Trophoblast cell (in vitro differentiated cells and primary cell): Measurements from ENCODE around the gene CAMKK1.
"Not testable (repeated sequence)": the region's sequence is repeated elsewhere in the genome, so short reads cannot be mapped to it uniquely, and the experiment has no call there.

ENCODE experiments used
- DNase-seq, 2 donors: peaks; one replicate each; pipeline ENCODE4 v3.0.0-alpha.2; 2016
- H2AFZ ChIP-seq: 2 replicates; pipeline ENCODE4 v1.6.1; 2013; ENCODE audit warnings: low read length, moderate library complexity, mild to moderate bottlenecking; ENCODE audit not compliant: insufficient read depth, poor library complexity
- H2AK5ac ChIP-seq: 2 replicates; pipeline ENCODE4 v1.6.1; 2013; ENCODE audit warnings: mild to moderate bottlenecking, low read length
- H2BK120ac ChIP-seq: 2 replicates; pipeline ENCODE4 v1.6.1; 2013; ENCODE audit warnings: low read length, mild to moderate bottlenecking, moderate library complexity; ENCODE audit not compliant: insufficient read depth, poor library complexity
- H2BK12ac ChIP-seq: 2 replicates; pipeline ENCODE4 v1.6.1; 2013; ENCODE audit warnings: mild to moderate bottlenecking, low read length, moderate library complexity
- H2BK5ac ChIP-seq: 2 replicates; pipeline ENCODE4 v1.6.1; 2013; ENCODE audit warnings: low read length, low read depth, moderate library complexity, mild to moderate bottlenecking; ENCODE audit not compliant: poor library complexity
- H3K14ac ChIP-seq: 2 replicates; pipeline ENCODE4 v1.6.1; 2013; ENCODE audit warnings: mild to moderate bottlenecking, low read length
- H3K18ac ChIP-seq: 2 replicates; pipeline ENCODE4 v1.6.1; 2013; ENCODE audit warnings: mild to moderate bottlenecking, low read length
- H3K23ac ChIP-seq: 2 replicates; pipeline ENCODE4 v1.6.1; 2013; ENCODE audit warnings: low read length
- H3K27ac ChIP-seq: 2 replicates; pipeline ENCODE4 v1.5.1; 2013; ENCODE audit warnings: low read depth, mild to moderate bottlenecking, inconsistent platforms, low read length, moderate library complexity
- H3K27me3 ChIP-seq: 2 replicates; pipeline ENCODE4 v1.6.1; 2013; ENCODE audit warnings: inconsistent platforms, mild to moderate bottlenecking, low read length, moderate library complexity; ENCODE audit not compliant: insufficient read depth
- H3K36me3 ChIP-seq, 2 experiments: 1 replicate in 1 of 2; 2 replicates in 1 of 2; pipeline ENCODE4 v1.6.1; 2013; ENCODE audit warnings: low read length in 2 of 2, mild to moderate bottlenecking in 2 of 2, moderate library complexity in 1 of 2; ENCODE audit not compliant: insufficient read depth in 2 of 2, control insufficient read depth in 1 of 2
- H3K4ac ChIP-seq: 2 replicates; pipeline ENCODE4 v1.6.1; 2013; ENCODE audit warnings: low read depth, mild to moderate bottlenecking, low read length, moderate library complexity
- H3K4me1 ChIP-seq, 2 experiments: 1 replicate in 1 of 2; 2 replicates in 1 of 2; pipeline ENCODE4 v1.6.1; 2013; ENCODE audit warnings: low read length in 2 of 2, mild to moderate bottlenecking in 2 of 2, moderate library complexity in 1 of 2; ENCODE audit not compliant: insufficient read depth in 2 of 2, control insufficient read depth in 1 of 2
- H3K4me2 ChIP-seq: 2 replicates; pipeline ENCODE4 v1.6.1; 2013; ENCODE audit warnings: inconsistent platforms, mild to moderate bottlenecking, low read length, moderate library complexity
- H3K4me3 ChIP-seq: 2 replicates; pipeline ENCODE4 v1.5.1; 2013; ENCODE audit warnings: mild to moderate bottlenecking, low read depth, low read length, inconsistent platforms
- H3K79me1 ChIP-seq: one replicate; pipeline ENCODE4 v1.6.1; 2013; ENCODE audit warnings: low read length
- H3K79me2 ChIP-seq: 2 replicates; pipeline ENCODE4 v1.6.1; 2013; ENCODE audit warnings: low read length, mild to moderate bottlenecking; ENCODE audit not compliant: control insufficient read depth, insufficient read depth, poor library complexity
- H3K9ac ChIP-seq: 2 replicates; pipeline ENCODE4 v1.6.1; 2013; ENCODE audit warnings: mild to moderate bottlenecking, low read length
- H3K9me3 ChIP-seq: 2 replicates; pipeline ENCODE4 v1.6.1; 2013; ENCODE audit warnings: low read depth, mild to moderate bottlenecking, control low read depth, inconsistent platforms, low read length; ENCODE audit not compliant: insufficient read depth
- H4K12ac ChIP-seq: 2 replicates; pipeline ENCODE4 v1.6.1; 2013; ENCODE audit warnings: low read depth, mild to moderate bottlenecking, low read length, moderate library complexity
- H4K8ac ChIP-seq: 2 replicates; pipeline ENCODE4 v1.6.1; 2013; ENCODE audit warnings: low read depth, mild to moderate bottlenecking, low read length, moderate library complexity
- H4K91ac ChIP-seq: one replicate; pipeline ENCODE4 v1.6.1; 2013; ENCODE audit warnings: low read depth, mild to moderate bottlenecking, low read length, moderate library complexity
- WGBS: extraction: QIAGEN DNeasy Blood & Tissue Kit; methylation state at CpG from one replicate; pipeline ENCODE4 v1.1.7; 2013; ENCODE audit warnings: missing lambda C conversion rate; ENCODE audit not compliant: insufficient read length, insufficient coverage; ENCODE audit errors: extremely low coverage; 5-methylcytosine and 5-hydroxymethylcytosine counted together

The CAMKK1 gene

DNA sequence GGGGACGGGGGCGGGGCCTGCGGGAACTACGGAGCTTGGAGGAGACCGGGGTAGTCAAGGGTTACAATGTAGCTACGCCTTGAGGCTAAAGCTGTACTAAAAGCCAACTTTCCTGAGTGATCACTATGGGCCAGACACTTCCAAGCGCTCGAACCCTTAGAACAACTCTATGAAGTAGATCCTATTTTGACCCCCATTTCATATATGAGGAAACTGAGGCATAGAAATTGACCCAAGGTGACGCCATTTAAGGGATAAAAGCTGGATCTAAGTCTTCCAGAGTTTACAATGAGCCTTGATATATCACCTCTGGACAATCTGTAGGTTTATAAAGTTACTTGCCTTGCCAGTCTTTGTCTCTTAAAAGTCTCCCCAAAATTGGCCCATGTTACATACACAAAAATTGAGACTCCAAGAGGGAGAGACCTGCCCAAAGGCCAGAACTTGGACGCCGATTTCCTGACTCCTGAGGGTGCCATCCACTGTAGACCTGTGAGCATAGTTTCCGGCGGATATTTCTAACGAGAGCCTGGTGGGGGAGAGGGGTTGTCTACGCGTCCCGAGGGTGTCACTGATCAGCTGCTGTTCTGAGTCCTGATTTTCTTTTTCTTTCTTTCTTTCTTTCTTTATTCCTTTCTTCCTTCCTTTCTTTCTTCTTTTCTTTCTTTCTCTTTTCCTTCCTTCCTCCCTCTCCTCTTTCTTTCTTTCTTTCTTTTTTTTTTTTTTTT lies 46.3 kb downstream of the CAMKK1 start:
- Histone ChIP-seq H4K12ac (no peak overlapping the region), H2AFZ (no peak overlapping the region), H3K9ac (no peak overlapping the region), H2BK5ac (peak overlapping the region; percentile 19), H3K79me2 (peaks cover 9% of the 10 kb centered on the region), H3K27me3 (no peaks in the 10 kb centered on the region), H3K4me2 (peak overlapping the region; percentile 55), H4K8ac (peak overlapping the region; percentile 65), H3K4ac (no peak overlapping the region), H3K14ac (no peak overlapping the region), H3K23ac (no peak overlapping the region), H2AK5ac (no peak overlapping the region), H3K9me3 (peaks cover 2% of the 10 kb centered on the region), H3K4me3 (no peak overlapping the region), H3K79me1 (peaks cover 8% of the 10 kb centered on the region), H2BK120ac (no peak overlapping the region), H3K36me3 (peaks cover 11 to 16% of the 10 kb centered on the region in 2 experiments), H3K4me1 (peaks cover 2 to 3% of the 10 kb centered on the region in 2 experiments), H4K91ac (no peak overlapping the region), H3K18ac (no peak overlapping the region), H2BK12ac (no peak overlapping the region), H3K27ac (no peak overlapping the region)
- DNase-seq: no peak
- WGBS: no CpG with 5 or more reads among the region's 17 CpGs

GRCh38 chr17:3845621-3846436 lies 47.0 kb downstream of the CAMKK1 start, which contains the start of gene NCBP3:
Gene NCBP3 (minus strand): TSS chr17:3846246. CDS start chr17:3846223, 23 bp downstream.
- peak within 1 kb of the TSS; percentile 97 for H4K91ac ChIP-seq
- H2AFZ ChIP-seq: peak within 1 kb of the TSS; percentile 98
- no CpG with 5 or more reads among the region's 76 CpGs for WGBS
- H2BK120ac ChIP-seq: peak within 1 kb of the TSS; percentile 96
- H4K8ac ChIP-seq: peak within 1 kb of the TSS; percentile 99
- peak within 1 kb of the TSS; percentile 99 for H3K18ac ChIP-seq
- peak within 1 kb of the TSS; percentile 97 for H4K12ac ChIP-seq
- peaks cover 8% of the 10 kb centered on the region for H3K79me1 ChIP-seq
- H3K4me3 ChIP-seq: peak within 1 kb of the TSS; percentile 96
- peak within 1 kb of the TSS; percentile 66 for H3K4me2 ChIP-seq
- H3K9me3 ChIP-seq: peaks cover 2% of the 10 kb centered on the region
- H3K4me1 ChIP-seq: peaks cover 2 to 3% of the 10 kb centered on the region in 2 experiments
- H2BK5ac ChIP-seq: peak within 1 kb of the TSS; percentile 97
- H3K14ac ChIP-seq: peak within 1 kb of the TSS; percentile 99
- no peaks in the 10 kb centered on the region for H3K27me3 ChIP-seq
- H3K79me2 ChIP-seq: peaks cover 9% of the 10 kb centered on the region
- DNase-seq: peak; percentile 91 to 99
- H2BK12ac ChIP-seq: no peak within 1 kb of the TSS
- H3K36me3 ChIP-seq: peaks cover 13 to 16% of the 10 kb centered on the region in 2 experiments
- H3K9ac ChIP-seq: peak within 1 kb of the TSS; percentile 99
- H3K27ac ChIP-seq: peak within 1 kb of the TSS; percentile 69
- peak within 1 kb of the TSS; percentile 96 for H3K4ac ChIP-seq
- H3K23ac ChIP-seq: no peak within 1 kb of the TSS
- H2AK5ac ChIP-seq: peak within 1 kb of the TSS; percentile 89

- Histone ChIP-seq H3K79me1 (peaks cover 8% of the 10 kb centered on the region), H4K91ac (peak overlapping the region; percentile 97), H4K8ac (peak overlapping the region; percentile 99), H3K4me1 (peaks cover 2 to 3% of the 10 kb centered on the region in 2 experiments), H4K12ac (peak overlapping the region; percentile 97), H3K36me3 (peaks cover 13 to 21% of the 10 kb centered on the region in 2 experiments), H3K4ac (peak overlapping the region; percentile 96), H3K4me3 (peak overlapping the region; percentile 96), H3K27me3 (no peaks in the 10 kb centered on the region), H3K9me3 (no peaks in the 10 kb centered on the region), H2BK120ac (peak overlapping the region; percentile 96), H3K14ac (peak overlapping the region; percentile 99), H2BK12ac (no peak overlapping the region), H3K18ac (peak overlapping the region; percentile 99), H3K23ac (no peak overlapping the region), H3K79me2 (peaks cover 9% of the 10 kb centered on the region), H3K4me2 (peak overlapping the region; percentile 66), H2AK5ac (peak overlapping the region; percentile 89), H2AFZ (peak overlapping the region; percentile 98), H3K9ac (peak overlapping the region; percentile 99), H2BK5ac (peak overlapping the region; percentile 97), H3K27ac (no peak overlapping the region)
- no CpG with 5 or more reads among the region's 8 CpGs for WGBS
- no peak for DNase-seq
Observed at GRCh38 chr17:3845291-3845620, 47.6 kb downstream of the CAMKK1 start.

DNA sequence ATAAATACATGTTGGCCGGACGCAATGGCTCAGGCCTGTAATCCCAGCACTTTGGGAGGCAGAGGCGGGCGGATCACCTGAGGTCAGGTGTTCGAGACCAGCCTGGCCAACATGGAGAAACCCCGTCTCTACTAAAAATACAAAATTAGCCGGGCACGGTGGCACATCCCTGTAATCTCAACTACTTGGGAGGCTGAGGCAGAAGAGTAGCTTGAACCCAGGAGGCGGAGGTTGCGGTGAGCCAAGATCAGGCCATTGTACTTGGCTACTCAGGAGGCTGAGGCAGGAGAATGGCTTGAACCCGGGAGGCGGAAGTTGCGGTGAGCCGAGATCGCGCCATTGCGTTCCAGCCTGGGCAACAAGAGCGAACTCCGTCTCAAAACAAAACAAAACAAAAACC lies 48.3 kb downstream of the CAMKK1 start:
- not testable (repeated sequence) for H3K79me2 ChIP-seq, H2BK5ac ChIP-seq, H2AFZ ChIP-seq, H2BK12ac ChIP-seq, H2BK120ac ChIP-seq, H3K27ac ChIP-seq, H3K79me1 ChIP-seq, H3K9me3 ChIP-seq, H3K9ac ChIP-seq, H3K27me3 ChIP-seq, H3K14ac ChIP-seq, H4K91ac ChIP-seq, H3K4me1 ChIP-seq, H4K8ac ChIP-seq, DNase-seq, H3K23ac ChIP-seq, H3K4me3 ChIP-seq, H2AK5ac ChIP-seq, H4K12ac ChIP-seq
- WGBS: no CpG with 5 or more reads among the region's 19 CpGs
- H3K4me2 ChIP-seq: peak overlapping the region; percentile 66
- peak overlapping the region; percentile 77 for H3K4ac ChIP-seq
- peaks cover 15 to 28% of the 10 kb centered on the region in 2 experiments for H3K36me3 ChIP-seq
- peak overlapping the region; percentile 33 for H3K18ac ChIP-seq
